HG03159 (cell line): ENCODE data around the gene TUBGCP2.
A peak's percentile ranks its signal among the peaks of the same experiment; 100 is the strongest.

Experiments used
- ATAC-seq: cut with Tn5 transposase; IDR thresholded peaks from one replicate; pipeline ENCODE4 v1.9.1; 2021; ENCODE audit warnings: mild to moderate bottlenecking, moderate library complexity; ENCODE audit not compliant: unreplicated experiment

The TUBGCP2 gene

DNA sequence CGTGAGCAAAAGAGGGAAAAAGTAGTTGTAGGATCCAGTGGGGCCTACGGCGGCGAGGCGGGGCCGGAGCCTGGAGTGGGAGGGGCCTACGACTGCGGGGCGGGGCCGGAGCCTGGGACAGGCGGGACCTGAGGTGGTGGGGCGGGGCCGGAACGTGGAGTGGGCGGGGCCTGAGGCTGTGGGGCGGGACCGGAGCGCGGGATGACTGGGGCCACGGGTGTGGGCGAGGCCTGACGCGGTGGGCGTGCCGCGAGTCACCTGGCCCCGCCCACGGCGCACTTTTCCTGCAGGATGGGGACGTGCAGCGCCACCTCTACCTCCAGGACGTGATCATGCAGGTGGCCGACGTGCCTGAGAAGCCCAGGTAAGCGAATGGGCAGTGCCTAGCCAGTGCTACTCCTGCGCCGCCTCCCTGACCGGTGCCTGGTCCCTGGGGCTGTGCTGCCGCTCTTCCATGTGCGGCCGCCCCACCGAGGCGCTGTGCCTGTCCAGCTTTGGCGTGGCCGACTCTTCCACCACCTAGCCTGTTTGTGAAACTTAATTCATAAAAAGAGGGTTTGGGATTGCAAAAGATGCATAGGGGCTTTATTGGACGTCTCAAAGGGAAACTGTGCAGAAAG lies 538 bp upstream of the TUBGCP2 start:
- ATAC-seq, result peak; percentile 63

DNA sequence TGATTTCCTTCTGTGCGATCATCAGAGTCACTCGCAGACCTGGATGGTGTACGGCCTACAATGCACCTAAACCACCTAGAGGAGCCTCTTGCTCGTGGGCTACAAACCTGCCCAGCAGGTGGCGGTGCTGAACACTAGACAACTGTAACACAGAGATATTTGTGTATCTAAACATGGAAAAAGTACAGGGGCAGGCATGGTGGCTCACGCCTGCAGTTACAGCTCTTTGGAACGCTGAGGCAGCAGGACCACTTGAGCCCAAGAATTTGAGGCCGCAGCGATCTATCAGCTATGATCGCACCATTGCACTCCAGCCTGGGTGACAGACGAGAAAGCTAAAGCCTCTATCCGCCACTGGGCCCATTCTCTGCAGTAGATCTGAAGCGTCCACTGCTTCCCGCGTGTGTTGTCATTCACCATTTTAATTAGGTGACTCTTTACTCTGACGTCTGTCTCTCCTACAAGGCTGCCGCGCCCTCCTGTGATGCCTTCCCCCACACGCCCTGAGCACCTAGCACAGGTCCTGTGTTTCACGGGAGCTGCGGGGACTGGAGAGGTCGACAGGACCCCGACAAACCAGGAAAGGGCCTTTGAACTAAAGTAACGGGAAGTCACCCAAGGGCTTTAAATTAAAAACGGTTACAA lies 774 bp downstream of the TUBGCP2 start:
- ATAC-seq, result peak; percentile 47

- no peak for ATAC-seq
Observed at GRCh38 chr10:133306941-133307379, 1.7 kb downstream of the TUBGCP2 start.

DNA sequence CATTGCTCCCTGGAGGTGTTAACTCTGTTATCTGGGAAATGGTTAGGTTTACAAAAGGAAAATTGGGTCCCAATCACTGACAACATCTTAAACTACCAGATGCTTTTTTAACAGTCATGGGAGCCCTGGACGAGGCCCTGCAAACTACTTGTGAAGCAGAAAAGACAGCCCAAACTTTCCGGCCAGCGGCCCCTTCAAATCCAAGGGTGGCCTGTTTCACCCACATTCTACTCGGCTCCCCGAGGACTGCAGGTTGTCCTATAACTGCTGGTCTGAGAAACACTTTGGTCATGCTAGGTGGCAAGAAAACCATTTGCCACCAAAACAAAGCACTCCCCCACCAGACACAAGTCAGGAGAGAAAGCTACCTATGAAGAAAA lies 2.6 kb downstream of the TUBGCP2 start:
- ATAC-seq, result no peak

- no peak for ATAC-seq
Observed at GRCh38 chr10:133303206-133303605, 5.5 kb downstream of the TUBGCP2 start.

GRCh38 chr10:133302230-133302629 lies 6.4 kb downstream of the TUBGCP2 start:
- ATAC-seq, result no peak

GRCh38 chr10:133299738-133300137 lies 8.9 kb downstream of the TUBGCP2 start:
- ATAC-seq, result no peak

- ATAC-seq, result no peak
Observed at GRCh38 chr10:133299224-133299623, 9.4 kb downstream of the TUBGCP2 start.

- ATAC-seq, result no peak
Observed at GRCh38 chr10:133298466-133298865, 10.2 kb downstream of the TUBGCP2 start.

GRCh38 chr10:133297504-133297903 lies 11.2 kb downstream of the TUBGCP2 start:
- ATAC-seq, result no peak

DNA sequence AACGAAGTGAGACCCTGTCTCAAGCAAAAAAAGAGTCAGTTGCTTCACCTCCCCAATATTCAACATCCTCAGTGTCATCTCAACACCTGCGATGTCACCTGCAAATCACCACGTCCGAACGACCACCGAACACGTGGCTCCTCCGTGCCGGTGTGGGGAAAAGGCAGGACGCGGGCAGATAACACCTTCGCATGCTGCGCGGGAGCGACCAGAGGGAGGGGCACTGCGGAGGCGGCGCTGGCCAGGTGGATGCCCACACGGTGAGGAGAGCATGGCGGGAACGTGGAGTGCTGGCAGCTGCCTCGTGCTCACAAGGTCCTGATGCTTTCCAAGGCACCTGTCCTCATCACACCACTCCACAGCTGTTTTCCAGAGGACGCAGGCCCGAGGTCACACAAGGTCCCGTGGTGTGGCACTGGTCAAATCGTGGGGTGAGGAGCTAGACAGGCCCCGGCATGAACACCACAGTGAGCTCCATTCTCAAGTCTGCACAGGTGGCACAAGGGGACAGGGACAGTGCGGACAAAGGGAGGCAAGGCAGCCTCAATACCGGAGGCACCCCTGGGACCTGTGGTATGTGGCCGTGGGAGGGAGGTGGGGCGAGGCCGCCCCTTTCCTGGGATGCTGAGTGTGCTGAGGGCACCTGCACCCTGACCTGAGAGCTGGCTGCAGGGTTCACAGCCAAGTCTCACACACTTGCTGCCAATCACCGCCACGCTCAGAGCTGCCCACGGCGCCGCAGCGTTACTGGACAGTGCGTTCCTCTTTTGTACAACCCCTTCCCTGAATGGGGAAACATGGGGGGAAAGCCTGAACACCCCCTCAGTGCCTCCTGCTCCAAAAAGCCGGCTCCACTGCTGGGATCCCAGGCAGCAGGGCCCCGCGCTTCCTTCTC lies 13.0 kb downstream of the TUBGCP2 start:
- no peak for ATAC-seq

DNA sequence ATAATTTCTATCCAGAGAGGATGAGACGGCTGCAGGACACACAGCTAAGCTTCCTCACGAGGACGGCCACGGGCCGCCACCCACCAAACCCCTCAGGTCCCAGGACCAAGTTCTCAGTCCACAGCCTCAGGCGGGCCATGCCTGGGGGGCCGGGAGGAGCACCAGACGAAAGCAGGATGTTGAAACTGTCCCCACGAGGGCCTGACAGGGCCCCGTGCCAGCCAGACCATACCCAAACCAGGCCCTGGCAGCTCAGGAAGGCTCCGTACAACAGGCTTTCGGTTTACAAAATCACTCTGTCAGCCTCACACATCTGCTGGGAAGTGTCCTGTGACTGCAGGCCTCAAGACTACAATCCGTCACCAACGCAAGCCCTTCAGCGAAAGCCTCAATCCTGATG lies 14.5 kb downstream of the TUBGCP2 start:
- ATAC-seq, result no peak

DNA sequence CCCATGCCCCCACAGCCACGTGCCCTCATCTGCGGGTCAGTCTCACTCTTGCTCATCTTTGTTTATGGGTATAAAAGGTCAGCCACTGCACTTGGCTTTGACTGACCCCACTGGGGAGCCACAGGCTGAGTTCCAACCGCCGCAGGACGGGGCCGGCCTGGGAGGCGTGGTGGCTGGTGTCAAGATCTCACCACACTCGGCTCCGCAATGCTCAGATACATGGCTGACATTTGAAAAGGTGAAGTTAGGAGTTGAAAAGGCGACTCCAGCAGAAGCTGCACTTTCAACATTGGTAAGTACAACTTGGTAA lies 14.9 kb downstream of the TUBGCP2 start:
- no peak for ATAC-seq

- no peak for ATAC-seq
Observed at GRCh38 chr10:133292919-133293809, 15.5 kb downstream of the TUBGCP2 start.

- ATAC-seq, result no peak
Observed at GRCh38 chr10:133289761-133290160, 18.9 kb downstream of the TUBGCP2 start.

- ATAC-seq, result no peak
Observed at GRCh38 chr10:133287832-133288500, 20.7 kb downstream of the TUBGCP2 start.

- ATAC-seq, result no peak
Observed at GRCh38 chr10:133286366-133286765, 22.3 kb downstream of the TUBGCP2 start.

GRCh38 chr10:133285217-133285616 lies 23.5 kb downstream of the TUBGCP2 start:
- no peak for ATAC-seq

- no peak for ATAC-seq
Observed at GRCh38 chr10:133283931-133284330, 24.7 kb downstream of the TUBGCP2 start.

DNA sequence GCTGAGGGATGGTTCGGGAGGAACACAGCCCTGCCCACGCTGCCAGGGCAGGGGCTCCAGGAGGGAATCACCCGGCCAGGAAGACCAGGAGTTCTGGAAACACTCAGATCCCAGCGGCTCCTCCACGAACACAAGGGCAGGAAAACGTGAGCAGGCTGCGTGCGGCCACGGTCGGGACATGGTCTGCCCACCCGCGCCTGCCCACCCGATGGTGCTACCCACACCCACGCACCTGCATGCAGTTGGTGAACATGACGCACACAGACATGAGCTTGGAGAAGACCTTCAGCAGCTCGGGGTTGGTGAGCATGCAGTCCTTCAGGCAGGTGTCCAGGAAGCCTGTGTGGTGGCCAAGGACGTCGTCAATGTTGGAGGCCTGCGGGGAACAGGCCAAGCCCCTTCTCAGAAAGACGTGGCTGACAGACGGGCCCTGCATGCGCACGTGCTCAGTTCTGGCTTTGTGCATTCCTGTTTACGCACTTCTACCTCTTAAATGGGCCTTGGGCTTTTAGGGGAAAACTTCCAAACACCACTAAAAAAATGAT lies 25.8 kb downstream of the TUBGCP2 start:
- ATAC-seq, result no peak
